ENCODE results near the gene QSER1. TPM values are rescaled to one million over a fixed set of nuclear protein-coding genes. Genes with fewer than 3 reads are reported as not detected.

Gene QSER1
- total RNA-seq, 1 experiment from 2014 or later, result 48.0 TPM

DNA sequence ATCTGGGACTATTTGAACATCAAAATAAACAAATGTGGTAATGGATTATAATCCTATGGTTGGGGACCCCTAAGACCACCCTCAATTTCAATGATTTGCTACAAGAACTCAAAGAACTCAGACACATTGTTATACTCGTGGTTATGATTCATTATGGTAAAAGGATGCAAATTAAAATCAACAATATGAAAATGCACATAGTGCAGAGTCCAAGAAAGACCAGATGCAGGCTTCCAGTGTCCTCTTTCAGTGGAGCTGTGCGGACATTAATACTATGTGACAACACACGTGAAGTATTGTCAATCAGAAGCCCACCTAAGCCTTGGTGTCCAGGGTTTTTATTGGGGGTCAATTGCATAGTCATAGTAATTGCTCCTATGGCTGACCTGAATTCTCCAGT, 9.2 kb upstream of the QSER1 start:
- intact Hi-C loops (cut with micrococcal nuclease), result loop anchor here (10.0 kb wide), 1 partner anchor 811 kb away; no protein-coding TSS in a partner anchor
- POLR2A ChIA-PET, result no interaction called here

DNA sequence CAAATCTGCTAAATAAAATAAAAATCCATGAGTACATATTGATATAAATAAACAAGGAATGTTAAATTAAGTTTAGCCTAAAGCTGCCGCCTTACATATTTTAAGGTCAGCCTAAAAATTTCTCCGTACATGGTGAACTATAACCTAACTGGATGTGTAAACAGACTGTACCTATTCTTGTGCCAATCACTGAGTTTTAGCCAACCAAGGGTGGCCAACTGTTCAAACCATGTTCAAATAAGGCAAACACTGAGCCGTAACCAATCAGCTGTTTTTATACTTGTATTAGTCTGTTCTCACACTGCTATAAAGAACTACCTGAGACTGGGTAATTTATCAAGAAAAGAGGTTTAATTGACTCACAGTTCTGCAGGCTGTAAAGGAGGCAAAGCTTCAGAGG, 8.6 kb upstream of the QSER1 start:
- no peak overlapping the region for H3K27ac ChIP-seq (ENCODE audit: low read depth, low read length)
- ATAC-seq (no peak), DNase-seq (ENCODE audit: low read depth, low spot score) (no peak)
- no peak overlapping the region for H2AFZ ChIP-seq (ENCODE audit: low read depth, low read length, poor library complexity, severe bottlenecking)
- H3K9me3 ChIP-seq (ENCODE audit: control insufficient read depth in 1 of 2, insufficient read depth in 1 of 2, low read depth in 1 of 2, low read length in 2 of 2), result no peaks in the 10 kb centered on the region
- H3K27me3 ChIP-seq (ENCODE audit: insufficient read depth, low read length), result no peaks in the 10 kb centered on the region
- ChIA-PET RAD21 (ENCODE audit: low non-redundant PET in 1 of 2, low total read pairs in 2 of 2, uncharacterized antibody in 2 of 2, unreplicated experiment in 2 of 2) (no interaction called here), POLR2A (no interaction called here), CTCF (interaction anchor here (1.1 kb wide), 1 partner anchor 43 kb away, joined by 3 read pairs; no protein-coding TSS in a partner anchor)
- no peaks in the 10 kb centered on the region for H3K79me2 ChIP-seq (ENCODE audit: insufficient read depth, low read length)
- peaks cover 0 to 3% of the 10 kb centered on the region in 2 experiments; a peak in 1 of 4 replicates for H3K4me1 ChIP-seq (ENCODE audit: control insufficient read depth in 1 of 2, insufficient read depth in 2 of 2, low read length in 2 of 2)
- H3K4me2 ChIP-seq (ENCODE audit: low read length), result no peak overlapping the region
- no peaks in the 10 kb centered on the region for H4K20me1 ChIP-seq (ENCODE audit: insufficient read depth)
- no peaks in the 10 kb centered on the region for H3K9me2 ChIP-seq (ENCODE audit: insufficient read depth)
- BruUV-seq (replicated peaks), result no TSS peak
- H3K4me3 ChIP-seq (replicated peaks in 1 of 2; ENCODE audit: low read depth in 1 of 2, low read length in 2 of 2), result no peak overlapping the region
- TF ChIP-seq, protein P1, sequence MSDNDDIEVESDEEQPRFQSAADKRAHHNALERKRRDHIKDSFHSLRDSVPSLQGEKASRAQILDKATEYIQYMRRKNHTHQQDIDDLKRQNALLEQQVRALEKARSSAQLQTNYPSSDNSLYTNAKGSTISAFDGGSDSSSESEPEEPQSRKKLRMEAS (IDR thresholded peaks at IDR 0.05), result no peak
- TF ChIP-seq FOSL1 (IDR thresholded peaks at IDR 0.05; ENCODE audit: low read depth) (no peak), CEBPB (IDR thresholded peaks at IDR 0.05; ENCODE audit: low read depth) (no peak), POLR2AphosphoS5 (IDR thresholded peaks at IDR 0.05; ENCODE audit: low read depth, low read length) (no peak), RAD21 (IDR thresholded peaks at IDR 0.05; ENCODE audit: low read depth) (no peak), SRF (IDR thresholded peaks at IDR 0.05; ENCODE audit: low read depth) (no peak), EGR1 (IDR thresholded peaks at IDR 0.05; ENCODE audit: low read depth) (no peak), EZH2phosphoT487 (IDR thresholded peaks at IDR 0.05; ENCODE audit: borderline replicate concordance) (no peak), TCF7L2 (IDR thresholded peaks at IDR 0.05; ENCODE audit: borderline replicate concordance, extremely low read depth, insufficient read depth, insufficient read length) (no peak), ZFX (IDR thresholded peaks at IDR 0.05) (no peak), SIN3A (IDR thresholded peaks at IDR 0.05; ENCODE audit: low read depth) (no peak)
- TF ChIP-seq, protein P2, sequence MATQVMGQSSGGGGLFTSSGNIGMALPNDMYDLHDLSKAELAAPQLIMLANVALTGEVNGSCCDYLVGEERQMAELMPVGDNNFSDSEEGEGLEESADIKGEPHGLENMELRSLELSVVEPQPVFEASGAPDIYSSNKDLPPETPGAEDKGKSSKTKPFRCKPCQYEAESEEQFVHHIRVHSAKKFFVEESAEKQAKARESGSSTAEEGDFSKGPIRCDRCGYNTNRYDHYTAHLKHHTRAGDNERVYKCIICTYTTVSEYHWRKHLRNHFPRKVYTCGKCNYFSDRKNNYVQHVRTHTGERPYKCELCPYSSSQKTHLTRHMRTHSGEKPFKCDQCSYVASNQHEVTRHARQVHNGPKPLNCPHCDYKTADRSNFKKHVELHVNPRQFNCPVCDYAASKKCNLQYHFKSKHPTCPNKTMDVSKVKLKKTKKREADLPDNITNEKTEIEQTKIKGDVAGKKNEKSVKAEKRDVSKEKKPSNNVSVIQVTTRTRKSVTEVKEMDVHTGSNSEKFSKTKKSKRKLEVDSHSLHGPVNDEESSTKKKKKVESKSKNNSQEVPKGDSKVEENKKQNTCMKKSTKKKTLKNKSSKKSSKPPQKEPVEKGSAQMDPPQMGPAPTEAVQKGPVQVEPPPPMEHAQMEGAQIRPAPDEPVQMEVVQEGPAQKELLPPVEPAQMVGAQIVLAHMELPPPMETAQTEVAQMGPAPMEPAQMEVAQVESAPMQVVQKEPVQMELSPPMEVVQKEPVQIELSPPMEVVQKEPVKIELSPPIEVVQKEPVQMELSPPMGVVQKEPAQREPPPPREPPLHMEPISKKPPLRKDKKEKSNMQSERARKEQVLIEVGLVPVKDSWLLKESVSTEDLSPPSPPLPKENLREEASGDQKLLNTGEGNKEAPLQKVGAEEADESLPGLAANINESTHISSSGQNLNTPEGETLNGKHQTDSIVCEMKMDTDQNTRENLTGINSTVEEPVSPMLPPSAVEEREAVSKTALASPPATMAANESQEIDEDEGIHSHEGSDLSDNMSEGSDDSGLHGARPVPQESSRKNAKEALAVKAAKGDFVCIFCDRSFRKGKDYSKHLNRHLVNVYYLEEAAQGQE (IDR thresholded peaks at IDR 0.05; ENCODE audit: low read depth), result no peak
- TF ChIP-seq, protein P3, sequence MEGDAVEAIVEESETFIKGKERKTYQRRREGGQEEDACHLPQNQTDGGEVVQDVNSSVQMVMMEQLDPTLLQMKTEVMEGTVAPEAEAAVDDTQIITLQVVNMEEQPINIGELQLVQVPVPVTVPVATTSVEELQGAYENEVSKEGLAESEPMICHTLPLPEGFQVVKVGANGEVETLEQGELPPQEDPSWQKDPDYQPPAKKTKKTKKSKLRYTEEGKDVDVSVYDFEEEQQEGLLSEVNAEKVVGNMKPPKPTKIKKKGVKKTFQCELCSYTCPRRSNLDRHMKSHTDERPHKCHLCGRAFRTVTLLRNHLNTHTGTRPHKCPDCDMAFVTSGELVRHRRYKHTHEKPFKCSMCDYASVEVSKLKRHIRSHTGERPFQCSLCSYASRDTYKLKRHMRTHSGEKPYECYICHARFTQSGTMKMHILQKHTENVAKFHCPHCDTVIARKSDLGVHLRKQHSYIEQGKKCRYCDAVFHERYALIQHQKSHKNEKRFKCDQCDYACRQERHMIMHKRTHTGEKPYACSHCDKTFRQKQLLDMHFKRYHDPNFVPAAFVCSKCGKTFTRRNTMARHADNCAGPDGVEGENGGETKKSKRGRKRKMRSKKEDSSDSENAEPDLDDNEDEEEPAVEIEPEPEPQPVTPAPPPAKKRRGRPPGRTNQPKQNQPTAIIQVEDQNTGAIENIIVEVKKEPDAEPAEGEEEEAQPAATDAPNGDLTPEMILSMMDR (IDR thresholded peaks at IDR 0.05 in 2 of 3, conservative IDR thresholded peaks at IDR 0.05 in 1 of 3; ENCODE audit: borderline replicate concordance in 1 of 3, insufficient read depth in 1 of 3, low read depth in 2 of 3, low read length in 2 of 3), result no peak
- TF ChIP-seq, protein P4, sequence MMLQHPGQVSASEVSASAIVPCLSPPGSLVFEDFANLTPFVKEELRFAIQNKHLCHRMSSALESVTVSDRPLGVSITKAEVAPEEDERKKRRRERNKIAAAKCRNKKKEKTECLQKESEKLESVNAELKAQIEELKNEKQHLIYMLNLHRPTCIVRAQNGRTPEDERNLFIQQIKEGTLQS (IDR thresholded peaks at IDR 0.05), result no peak
- intact Hi-C loops (cut with micrococcal nuclease), result loop anchor here (10.0 kb wide), 1 partner anchor 811 kb away; no protein-coding TSS in a partner anchor
- H3K36me3 ChIP-seq (ENCODE audit: control insufficient read depth in 1 of 2, insufficient read depth in 2 of 2, low read length in 2 of 2), result no peaks in the 10 kb centered on the region
- no peak overlapping the region for H3K9ac ChIP-seq (ENCODE audit: low read length)

More for the DNA sequence above, 9.2 kb upstream of the QSER1 start:
- Histone ChIP-seq H3K4me2 (ENCODE audit: low read length) (no peak overlapping the region), H3K4me1 (ENCODE audit: control insufficient read depth in 1 of 2, insufficient read depth in 2 of 2, low read length in 2 of 2) (no peaks in the 10 kb centered on the region), H3K9me2 (ENCODE audit: insufficient read depth) (no peaks in the 10 kb centered on the region), H3K9me3 (ENCODE audit: control insufficient read depth in 1 of 2, insufficient read depth in 1 of 2, low read depth in 1 of 2, low read length in 2 of 2) (no peaks in the 10 kb centered on the region), H4K20me1 (ENCODE audit: insufficient read depth) (no peaks in the 10 kb centered on the region), H2AFZ (ENCODE audit: low read depth, low read length, poor library complexity, severe bottlenecking) (no peak overlapping the region), H3K27me3 (ENCODE audit: insufficient read depth, low read length) (no peaks in the 10 kb centered on the region), H3K9ac (ENCODE audit: low read length) (no peak overlapping the region), H3K27ac (ENCODE audit: low read depth, low read length) (no peak overlapping the region), H3K79me2 (ENCODE audit: insufficient read depth, low read length) (no peaks in the 10 kb centered on the region), H3K36me3 (ENCODE audit: control insufficient read depth in 1 of 2, insufficient read depth in 2 of 2, low read length in 2 of 2) (no peaks in the 10 kb centered on the region), H3K4me3 (replicated peaks in 1 of 2; ENCODE audit: low read depth in 1 of 2, low read length in 2 of 2) (no peak overlapping the region)
- ChIA-PET RAD21 (ENCODE audit: low non-redundant PET in 1 of 2, low total read pairs in 2 of 2, uncharacterized antibody in 2 of 2, unreplicated experiment in 2 of 2) (no interaction called here), CTCF (no interaction called here)
- no TSS peak for BruUV-seq (replicated peaks)
- DNase-seq (ENCODE audit: low read depth, low spot score) (no peak), ATAC-seq (no peak)
- no peak for TF ChIP-seq EZH2phosphoT487 (IDR thresholded peaks at IDR 0.05; ENCODE audit: borderline replicate concordance)
- TF ChIP-seq ZNF274 (IDR thresholded peaks at IDR 0.05; ENCODE audit: low read depth, low read length), result no peak
- TF ChIP-seq ZFX (IDR thresholded peaks at IDR 0.05), result no peak
